ENCODE measurements around the gene NSF.
"Not testable (repeated sequence)": the region's sequence is repeated elsewhere in the genome, so short reads cannot be mapped to it uniquely, and the experiment has no call there.

The NSF gene

GRCh38 chr17:46628753-46629436 is 38.4 kb downstream of the NSF start:
- DNase-seq (ENCODE audit: low spot score): not testable (repeated sequence)

- not testable (repeated sequence) for DNase-seq (ENCODE audit: low spot score)
Observed at GRCh38 chr17:46632146-46632545, 41.7 kb downstream of the NSF start.

GRCh38 chr17:46634844-46635243 is 44.4 kb downstream of the NSF start:
- DNase-seq (ENCODE audit: low spot score): not testable (repeated sequence)

- not testable (repeated sequence) for DNase-seq (ENCODE audit: low spot score)
Observed at GRCh38 chr17:46641861-46642656, 51.6 kb downstream of the NSF start.

GRCh38 chr17:46647251-46647650 is 56.8 kb downstream of the NSF start:
- not testable (repeated sequence) for DNase-seq (ENCODE audit: low spot score)

GRCh38 chr17:46647688-46648278 is 57.3 kb downstream of the NSF start:
- not testable (repeated sequence) for DNase-seq (ENCODE audit: low spot score)

GRCh38 chr17:46649246-46649645 is 58.8 kb downstream of the NSF start:
- DNase-seq (ENCODE audit: low spot score): not testable (repeated sequence)

GRCh38 chr17:46652024-46652643 is 61.7 kb downstream of the NSF start:
- DNase-seq (ENCODE audit: low spot score): not testable (repeated sequence)

- not testable (repeated sequence) for DNase-seq (ENCODE audit: low spot score)
Observed at GRCh38 chr17:46658235-46658634, 67.8 kb downstream of the NSF start.

GRCh38 chr17:46659702-46660101 is 69.2 kb downstream of the NSF start:
- not testable (repeated sequence) for DNase-seq (ENCODE audit: low spot score)

GRCh38 chr17:46663123-46663522 is 72.7 kb downstream of the NSF start:
- not testable (repeated sequence) for DNase-seq (ENCODE audit: low spot score)

GRCh38 chr17:46663552-46663951 is 73.1 kb downstream of the NSF start:
- not testable (repeated sequence) for DNase-seq (ENCODE audit: low spot score)

GRCh38 chr17:46665969-46666368 is 75.5 kb downstream of the NSF start:
- not testable (repeated sequence) for DNase-seq (ENCODE audit: low spot score)

GRCh38 chr17:46670789-46671188 is 80.3 kb downstream of the NSF start:
- DNase-seq (ENCODE audit: low spot score): not testable (repeated sequence)

- not testable (repeated sequence) for DNase-seq (ENCODE audit: low spot score)
Observed at GRCh38 chr17:46672777-46673176, 82.3 kb downstream of the NSF start.

GRCh38 chr17:46677819-46678218 is 87.3 kb downstream of the NSF start:
- DNase-seq (ENCODE audit: low spot score): not testable (repeated sequence)

GRCh38 chr17:46683653-46684052 is 93.2 kb downstream of the NSF start:
- not testable (repeated sequence) for DNase-seq (ENCODE audit: low spot score)

GRCh38 chr17:46685284-46685683 is 94.8 kb downstream of the NSF start:
- not testable (repeated sequence) for DNase-seq (ENCODE audit: low spot score)

- not testable (repeated sequence) for DNase-seq (ENCODE audit: low spot score)
Observed at GRCh38 chr17:46692196-46692595, 101.7 kb downstream of the NSF start.

- not testable (repeated sequence) for DNase-seq (ENCODE audit: low spot score)
Observed at GRCh38 chr17:46693283-46693682, 102.8 kb downstream of the NSF start.

- not testable (repeated sequence) for DNase-seq (ENCODE audit: low spot score)
Observed at GRCh38 chr17:46696522-46696921, 106.1 kb downstream of the NSF start.

- DNase-seq (ENCODE audit: low spot score): not testable (repeated sequence)
Observed at GRCh38 chr17:46699014-46699413, 108.5 kb downstream of the NSF start.
